H9 (cell line): ENCODE data around the gene RAB1B. TPM values are rescaled to one million over a fixed set of nuclear protein-coding genes. Genes with fewer than 3 reads are reported as not detected.

Experiments
- DNase-seq: peaks from one replicate; pipeline ENCODE4 v3.0.0-alpha.2; 2017
- H2AFZ ChIP-seq: one replicate; pipeline ENCODE4 v1.6.1; 2013; ENCODE audit warnings: mild to moderate bottlenecking, low read length, control low read depth, moderate library complexity
- H2AK5ac ChIP-seq: 2 replicates; pipeline ENCODE4 v1.6.1; 2013; ENCODE audit warnings: low read length, control low read depth, mixed read lengths; ENCODE audit not compliant: insufficient read length
- H2BK120ac ChIP-seq: one replicate; pipeline ENCODE4 v1.6.1; 2013; ENCODE audit warnings: low read depth, mild to moderate bottlenecking, low read length, control low read depth, inconsistent platforms; ENCODE audit not compliant: poor library complexity, severe bottlenecking
- H2BK12ac ChIP-seq: 2 replicates; pipeline ENCODE4 v1.6.1; 2013; ENCODE audit warnings: low read length, control low read depth, mixed read lengths, low read depth; ENCODE audit not compliant: insufficient read length
- H2BK15ac ChIP-seq: 2 replicates; pipeline ENCODE4 v1.6.1; 2013; ENCODE audit warnings: low read depth, low read length, control low read depth
- H2BK20ac ChIP-seq: one replicate; pipeline ENCODE4 v1.6.1; 2013; ENCODE audit warnings: low read depth, mild to moderate bottlenecking, low read length, control low read depth, inconsistent platforms; ENCODE audit not compliant: poor library complexity, severe bottlenecking
- H2BK5ac ChIP-seq: 2 replicates; pipeline ENCODE4 v1.6.1; 2013; ENCODE audit warnings: low read length, control low read depth, mixed read lengths; ENCODE audit not compliant: insufficient read length
- H3K14ac ChIP-seq: 2 replicates; pipeline ENCODE4 v1.6.1; 2013; ENCODE audit warnings: low read length, control low read depth; ENCODE audit not compliant: insufficient read depth
- H3K18ac ChIP-seq: 2 replicates; pipeline ENCODE4 v1.6.1; 2013; ENCODE audit warnings: low read depth, mild to moderate bottlenecking, mixed read lengths, low read length, control low read depth; ENCODE audit not compliant: insufficient read length
- H3K23ac ChIP-seq: 2 replicates; pipeline ENCODE4 v1.6.1; 2013; ENCODE audit warnings: low read length, control low read depth, mixed read lengths, low read depth; ENCODE audit not compliant: insufficient read length
- H3K23me2 ChIP-seq: 2 replicates; pipeline ENCODE4 v1.6.1; 2013; ENCODE audit warnings: low read depth, mild to moderate bottlenecking, mixed read lengths, low read length, control low read depth; ENCODE audit not compliant: insufficient read length, poor library complexity, severe bottlenecking
- H3K27ac ChIP-seq: 2 replicates; pipeline ENCODE4 v1.5.1; 2013; ENCODE audit warnings: low read length, control low read depth, mixed read lengths, low read depth; ENCODE audit not compliant: insufficient read length
- H3K27me3 ChIP-seq: 2 replicates; pipeline ENCODE4 v1.6.1; 2013; ENCODE audit warnings: low read length, control low read depth, inconsistent platforms; ENCODE audit not compliant: insufficient read depth
- H3K4ac ChIP-seq: 2 replicates; pipeline ENCODE4 v1.6.1; 2013; ENCODE audit warnings: low read depth, mild to moderate bottlenecking, control low read depth, inconsistent platforms, low read length, moderate library complexity
- H3K4me1 ChIP-seq: 2 replicates; pipeline ENCODE4 v1.6.1; 2013; ENCODE audit warnings: low read length, control low read depth, inconsistent platforms; ENCODE audit not compliant: insufficient read depth
- H3K4me2 ChIP-seq: 2 replicates; pipeline ENCODE4 v1.6.1; 2013; ENCODE audit warnings: low read length, control low read depth, mixed read lengths; ENCODE audit not compliant: insufficient read length, insufficient read depth
- H3K56ac ChIP-seq: 2 replicates; pipeline ENCODE4 v1.6.1; 2013; ENCODE audit warnings: low read depth, mild to moderate bottlenecking, mixed read lengths, low read length, control low read depth; ENCODE audit not compliant: insufficient read length
- H3K79me1 ChIP-seq: 2 replicates; pipeline ENCODE4 v1.6.1; 2013; ENCODE audit warnings: low read depth, mild to moderate bottlenecking, moderate library complexity, low read length, control low read depth, inconsistent platforms; ENCODE audit not compliant: insufficient read depth, poor library complexity, severe bottlenecking
- H3K79me2 ChIP-seq: 2 replicates; pipeline ENCODE4 v1.6.1; 2013; ENCODE audit warnings: low read length, control low read depth, inconsistent platforms; ENCODE audit not compliant: insufficient read depth
- H3K9ac ChIP-seq: 2 replicates; pipeline ENCODE4 v1.6.1; 2013; ENCODE audit warnings: low read length, control low read depth, mixed read lengths; ENCODE audit not compliant: insufficient read length; ENCODE audit errors: extremely low read depth
- H3K9me3 ChIP-seq: one replicate; pipeline ENCODE4 v1.6.1; 2013; ENCODE audit warnings: low read depth, low read length, inconsistent platforms; ENCODE audit not compliant: control insufficient read depth
- H3T11ph ChIP-seq: one replicate; pipeline ENCODE4 v1.6.1; 2013; ENCODE audit warnings: mild to moderate bottlenecking, low read length, control low read depth, inconsistent platforms
- H4K20me1 ChIP-seq: one replicate; pipeline ENCODE4 v1.6.1; 2013; ENCODE audit not compliant: control insufficient read depth, insufficient read length, insufficient read depth
- H4K5ac ChIP-seq: 2 replicates; pipeline ENCODE4 v1.6.1; 2013; ENCODE audit warnings: low read depth, mild to moderate bottlenecking, mixed read lengths, low read length, control low read depth; ENCODE audit not compliant: insufficient read length
- H4K8ac ChIP-seq: replicated peaks from 2 replicates; pipeline ENCODE4 v1.6.1; 2013; ENCODE audit warnings: low read length, control low read depth, mixed read lengths, low read depth; ENCODE audit not compliant: insufficient read length
- H4K91ac ChIP-seq: 2 replicates; pipeline ENCODE4 v1.6.1; 2013; ENCODE audit warnings: low read depth, mild to moderate bottlenecking, moderate library complexity, mixed read lengths, low read length, control low read depth; ENCODE audit not compliant: insufficient read length
- H3K27ac Mint-ChIP-seq, 3 experiments: 2 replicates in 2 of 3; 3 replicates in 1 of 3; pipeline ENCODE4 v1.8.0; 2020 to 2021; ENCODE audit warnings: mixed read lengths in 3 of 3, mild to moderate bottlenecking in 1 of 3, moderate library complexity in 1 of 3
- H3K27me3 Mint-ChIP-seq: 2 replicates; pipeline ENCODE4 v1.8.0; 2021; ENCODE audit warnings: low read depth, mild to moderate bottlenecking, moderate library complexity, mixed read lengths
- H3K36me3 Mint-ChIP-seq, 3 experiments: 2 replicates in 2 of 3; 3 replicates in 1 of 3; pipeline ENCODE4 v1.8.0; 2020 to 2021; ENCODE audit warnings: low read depth in 3 of 3, mixed read lengths in 3 of 3; ENCODE audit not compliant: insufficient read depth in 1 of 3
- H3K4me1 Mint-ChIP-seq, 2 experiments: 2 replicates each; pipeline ENCODE4 v1.8.0; 2020; ENCODE audit warnings: mixed read lengths in 2 of 2
- H3K4me3 Mint-ChIP-seq, 2 experiments: 2 replicates in 1 of 2; 3 replicates in 1 of 2; pipeline ENCODE4 v1.8.0; 2020 to 2021; ENCODE audit warnings: mild to moderate bottlenecking in 2 of 2, mixed read lengths in 2 of 2, moderate library complexity in 1 of 2
- H3K9me3 Mint-ChIP-seq, 2 experiments: 2 replicates in 1 of 2; 3 replicates in 1 of 2; pipeline ENCODE4 v1.8.0; 2020; ENCODE audit warnings: mild to moderate bottlenecking in 2 of 2, mixed read lengths in 2 of 2, moderate library complexity in 1 of 2
- WGBS: extraction: QIAGEN DNeasy Blood & Tissue Kit; methylation state at CpG from one replicate; pipeline ENCODE4 v1.1.7; 2013; ENCODE audit warnings: missing lambda C conversion rate, low lambda C conversion rate, mixed read lengths; ENCODE audit not compliant: insufficient read length; ENCODE audit errors: extremely low coverage; 5-methylcytosine and 5-hydroxymethylcytosine counted together
- total RNA-seq: library from RNA; stranded (reverse); gene quantifications from 2 replicates; pipeline ENCODE4 v1.2.1, GENCODE V29; 2021
- TF ChIP-seq, protein P1 (sequence below): fragments of 200-600 bp; sonication (generic); conservative IDR thresholded peaks from 3 replicates; pipeline ENCODE4 v1.8.0; 2021; ENCODE audit warnings: antibody characterized with exemption, mild to moderate bottlenecking

The RAB1B gene
- total RNA-seq, 1 experiment from 2014 or later = 118 TPM

DNA sequence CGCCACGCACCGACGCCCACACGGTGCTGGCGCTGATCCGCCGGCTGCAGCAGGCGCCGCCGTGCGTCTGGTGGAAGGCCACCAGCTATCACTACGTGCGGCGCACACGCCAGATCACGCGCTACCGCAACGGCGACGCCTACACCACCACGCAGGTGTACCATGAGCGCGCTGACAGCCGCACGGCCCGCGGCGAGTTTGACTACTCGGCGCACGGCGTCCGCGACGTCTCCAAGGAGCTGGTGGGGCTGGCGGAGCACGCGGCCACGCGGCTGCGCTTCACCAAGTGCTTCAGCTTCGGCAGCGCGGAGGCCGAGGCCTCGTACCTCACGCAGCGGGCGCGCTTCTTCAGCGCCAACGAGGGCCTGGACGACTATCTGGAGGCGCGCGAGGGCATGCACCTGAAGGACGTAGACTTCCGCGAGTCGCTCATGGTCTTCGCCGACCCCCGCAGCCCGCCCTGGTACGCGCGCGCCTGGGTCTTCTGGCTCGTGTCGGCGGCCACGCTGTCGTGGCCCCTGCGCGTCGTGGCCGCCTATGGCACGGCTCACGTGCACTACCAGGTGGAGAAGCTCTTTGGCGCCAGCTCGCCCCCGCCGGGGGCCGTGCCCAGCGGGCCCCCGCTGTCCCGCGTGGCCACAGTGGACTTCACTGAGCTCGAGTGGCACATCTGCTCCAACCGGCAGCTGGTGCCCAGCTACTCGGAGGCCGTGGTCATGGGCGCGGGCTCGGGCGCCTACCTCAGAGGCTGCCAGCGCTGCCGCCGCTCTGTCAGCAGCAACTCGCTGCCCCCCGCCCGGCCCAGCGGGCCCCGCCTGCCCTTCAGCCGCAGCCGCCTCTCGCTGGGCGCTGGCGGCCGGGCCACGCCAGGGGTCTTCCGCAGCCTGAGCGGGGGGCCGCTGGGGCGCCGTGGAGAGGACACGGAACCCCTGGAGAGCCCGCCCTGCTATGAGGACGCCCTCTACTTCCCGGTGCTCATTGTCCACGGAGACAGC, 26.5 kb downstream of the RAB1B start:
- Mint-ChIP-seq H3K27me3 (peaks cover 36% of the 10 kb centered on the region), H3K4me3 (no peak overlapping the region), H3K36me3 (peaks cover 0 to 2% (median 0%) of the 10 kb centered on the region in 3 experiments; a peak in 2 of 7 replicates), H3K4me1 (peaks cover 20 to 28% of the 10 kb centered on the region in 2 experiments), H3K27ac (no peak overlapping the region), H3K9me3 (no peaks in the 10 kb centered on the region)
- no peak overlapping the region for H3K18ac ChIP-seq
- no peak overlapping the region for H3K56ac ChIP-seq
- H4K91ac ChIP-seq = no peak overlapping the region
- no peak overlapping the region for H2BK15ac ChIP-seq
- H3K4ac ChIP-seq = no peak overlapping the region
- no CpG with 5 or more reads among the region's 123 CpGs for WGBS
- H2BK120ac ChIP-seq = no peak overlapping the region
- TF ChIP-seq, protein P1, sequence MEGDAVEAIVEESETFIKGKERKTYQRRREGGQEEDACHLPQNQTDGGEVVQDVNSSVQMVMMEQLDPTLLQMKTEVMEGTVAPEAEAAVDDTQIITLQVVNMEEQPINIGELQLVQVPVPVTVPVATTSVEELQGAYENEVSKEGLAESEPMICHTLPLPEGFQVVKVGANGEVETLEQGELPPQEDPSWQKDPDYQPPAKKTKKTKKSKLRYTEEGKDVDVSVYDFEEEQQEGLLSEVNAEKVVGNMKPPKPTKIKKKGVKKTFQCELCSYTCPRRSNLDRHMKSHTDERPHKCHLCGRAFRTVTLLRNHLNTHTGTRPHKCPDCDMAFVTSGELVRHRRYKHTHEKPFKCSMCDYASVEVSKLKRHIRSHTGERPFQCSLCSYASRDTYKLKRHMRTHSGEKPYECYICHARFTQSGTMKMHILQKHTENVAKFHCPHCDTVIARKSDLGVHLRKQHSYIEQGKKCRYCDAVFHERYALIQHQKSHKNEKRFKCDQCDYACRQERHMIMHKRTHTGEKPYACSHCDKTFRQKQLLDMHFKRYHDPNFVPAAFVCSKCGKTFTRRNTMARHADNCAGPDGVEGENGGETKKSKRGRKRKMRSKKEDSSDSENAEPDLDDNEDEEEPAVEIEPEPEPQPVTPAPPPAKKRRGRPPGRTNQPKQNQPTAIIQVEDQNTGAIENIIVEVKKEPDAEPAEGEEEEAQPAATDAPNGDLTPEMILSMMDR = no peak
- no peak overlapping the region for H2AK5ac ChIP-seq
- H3K23ac ChIP-seq = no peak overlapping the region
- H3K4me1 ChIP-seq = peaks cover 4% of the 10 kb centered on the region
- H4K5ac ChIP-seq = no peak overlapping the region
- H3K4me2 ChIP-seq = no peak overlapping the region
- H3K9me3 ChIP-seq = no peaks in the 10 kb centered on the region
- H4K8ac ChIP-seq = no peak overlapping the region
- H3K79me2 ChIP-seq = no peaks in the 10 kb centered on the region
- H3K27ac ChIP-seq = no peak overlapping the region
- no peak overlapping the region for H3K9ac ChIP-seq
- H2BK5ac ChIP-seq = no peak overlapping the region
- no peak overlapping the region for H2BK12ac ChIP-seq
- no peaks in the 10 kb centered on the region for H3K79me1 ChIP-seq
- peaks cover 6% of the 10 kb centered on the region for H3K23me2 ChIP-seq
- DNase-seq = no peak
- no peak overlapping the region for H2BK20ac ChIP-seq
- no peak overlapping the region for H3K14ac ChIP-seq
- H3K27me3 ChIP-seq = peaks cover 8% of the 10 kb centered on the region; the same call in 1 of the 2 replicates
- no peaks in the 10 kb centered on the region for H4K20me1 ChIP-seq
- no peak overlapping the region for H2AFZ ChIP-seq
- H3T11ph ChIP-seq = no peak overlapping the region
